GM20000 (cell line): ENCODE results near the gene NEK11.

Experiments
- DNase-seq: peaks from one replicate; pipeline ENCODE4 v3.0.0; 2012; ENCODE audit warnings: low spot score
- TF ChIP-seq, protein P1 (sequence below): IDR thresholded peaks from 2 replicates; pipeline ENCODE4 v1.5.1; 2012; ENCODE audit warnings: mild to moderate bottlenecking, control low read depth; ENCODE audit errors: extremely low read depth, missing control alignments

NEK11 gene

GRCh38 chr3:131082246-131082645 is 55.6 kb downstream of the NEK11 start:
- no peak for DNase-seq
- TF ChIP-seq, protein P1, sequence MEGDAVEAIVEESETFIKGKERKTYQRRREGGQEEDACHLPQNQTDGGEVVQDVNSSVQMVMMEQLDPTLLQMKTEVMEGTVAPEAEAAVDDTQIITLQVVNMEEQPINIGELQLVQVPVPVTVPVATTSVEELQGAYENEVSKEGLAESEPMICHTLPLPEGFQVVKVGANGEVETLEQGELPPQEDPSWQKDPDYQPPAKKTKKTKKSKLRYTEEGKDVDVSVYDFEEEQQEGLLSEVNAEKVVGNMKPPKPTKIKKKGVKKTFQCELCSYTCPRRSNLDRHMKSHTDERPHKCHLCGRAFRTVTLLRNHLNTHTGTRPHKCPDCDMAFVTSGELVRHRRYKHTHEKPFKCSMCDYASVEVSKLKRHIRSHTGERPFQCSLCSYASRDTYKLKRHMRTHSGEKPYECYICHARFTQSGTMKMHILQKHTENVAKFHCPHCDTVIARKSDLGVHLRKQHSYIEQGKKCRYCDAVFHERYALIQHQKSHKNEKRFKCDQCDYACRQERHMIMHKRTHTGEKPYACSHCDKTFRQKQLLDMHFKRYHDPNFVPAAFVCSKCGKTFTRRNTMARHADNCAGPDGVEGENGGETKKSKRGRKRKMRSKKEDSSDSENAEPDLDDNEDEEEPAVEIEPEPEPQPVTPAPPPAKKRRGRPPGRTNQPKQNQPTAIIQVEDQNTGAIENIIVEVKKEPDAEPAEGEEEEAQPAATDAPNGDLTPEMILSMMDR, result no peak

DNA sequence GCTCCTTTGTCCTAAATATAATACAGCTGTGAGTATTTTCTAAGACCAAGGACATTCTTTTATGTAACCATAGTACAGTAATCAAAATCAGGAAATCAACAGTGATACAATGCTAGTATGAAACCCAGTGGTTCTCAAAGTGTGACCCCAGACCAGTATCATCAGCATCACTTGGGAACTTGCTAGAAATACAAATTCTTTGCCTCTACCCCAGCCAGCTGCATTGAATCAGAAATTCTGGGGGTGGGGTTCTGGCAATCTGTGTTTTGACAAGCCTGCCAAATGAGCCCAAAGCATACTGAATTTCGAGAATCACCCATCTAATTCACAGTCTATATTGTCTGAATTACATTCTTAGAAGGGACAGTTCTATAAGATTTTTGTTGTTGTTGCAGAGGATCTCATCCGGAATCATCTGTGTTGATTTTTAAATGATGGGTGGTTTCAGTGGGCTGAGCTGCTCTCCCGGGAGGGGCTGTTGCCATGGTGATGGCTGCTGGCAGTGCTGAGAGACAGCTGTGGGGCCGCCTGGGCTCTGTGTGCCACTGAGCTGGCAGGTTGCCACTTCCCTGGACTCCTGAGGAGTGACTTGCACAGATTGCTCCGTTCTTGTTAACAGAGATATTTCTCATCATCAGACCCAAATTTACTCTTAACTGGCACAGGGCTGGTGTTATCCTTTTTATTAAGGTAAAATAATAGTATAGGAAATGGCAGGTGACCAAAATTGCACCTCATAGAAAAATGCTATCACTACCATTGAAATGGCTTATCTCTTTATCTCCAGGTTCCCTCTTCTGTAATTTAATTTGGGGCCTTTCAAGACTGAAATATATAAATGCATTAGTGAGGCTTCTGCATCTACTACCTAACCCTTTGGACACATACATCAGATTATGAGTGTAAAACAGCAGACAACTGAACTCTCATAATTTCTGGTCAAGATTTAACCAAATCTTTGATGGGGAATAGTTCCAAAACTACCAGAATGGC is 56.5 kb downstream of the NEK11 start:
- DNase-seq, result no peak
- TF ChIP-seq, protein P1, result no peak

DNA sequence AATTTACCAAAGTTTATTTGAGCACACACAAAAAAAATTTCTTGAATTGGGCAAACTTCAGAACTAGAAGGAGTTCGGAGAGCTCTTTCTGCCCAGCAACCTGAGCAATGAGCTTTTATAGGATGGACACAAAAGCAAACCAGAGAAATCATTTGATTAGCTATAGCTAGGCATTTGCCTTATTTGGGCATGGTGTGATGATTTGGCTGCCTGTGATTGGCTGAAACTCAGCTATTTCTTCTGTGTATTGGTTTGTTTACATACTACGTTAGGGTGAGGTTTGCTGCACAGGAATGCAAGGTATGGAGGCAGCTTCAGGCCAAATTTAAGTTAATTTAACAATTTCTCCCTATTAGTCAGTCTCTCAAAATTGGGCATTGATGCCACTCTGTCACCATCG is 65.1 kb downstream of the NEK11 start:
- TF ChIP-seq, protein P1, result no peak
- DNase-seq, result no peak

DNA sequence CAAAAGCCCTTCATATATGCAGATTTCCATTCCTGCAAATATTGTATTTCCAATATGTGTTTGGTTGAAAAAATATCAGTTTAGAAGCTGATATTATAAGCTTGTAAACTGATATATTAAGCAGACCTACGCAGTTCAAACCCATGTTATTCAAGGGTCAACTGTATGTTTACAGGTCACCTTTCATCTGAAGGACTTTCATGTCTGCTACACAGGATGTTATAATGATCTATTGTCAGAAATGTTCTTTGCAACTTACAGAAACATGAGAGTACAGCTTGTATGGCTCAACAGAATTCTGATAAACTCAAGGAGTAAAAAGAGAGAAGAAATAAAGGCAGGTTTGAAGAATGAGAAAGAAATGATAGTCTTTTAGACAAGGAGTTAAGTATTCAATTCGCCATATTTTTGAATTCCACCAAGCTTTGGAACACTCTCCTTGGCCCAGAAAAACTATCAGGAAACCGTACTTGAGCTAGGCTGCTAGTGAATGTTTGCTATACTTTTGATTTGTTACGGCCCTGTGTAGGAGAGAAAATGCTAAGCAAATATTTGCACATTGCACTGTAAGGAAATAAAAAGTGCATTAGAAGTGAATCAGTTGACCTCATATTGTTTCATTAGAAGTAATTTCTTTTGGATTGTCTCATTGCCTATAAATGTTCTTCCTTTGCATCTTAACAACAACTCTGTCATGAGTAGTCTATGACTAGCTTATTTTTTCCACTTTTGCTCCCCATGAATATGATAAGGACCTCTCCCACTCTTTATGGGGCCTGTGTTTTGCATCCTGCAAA is 81.2 kb downstream of the NEK11 start:
- TF ChIP-seq, protein P1, result no peak
- no peak for DNase-seq

DNA sequence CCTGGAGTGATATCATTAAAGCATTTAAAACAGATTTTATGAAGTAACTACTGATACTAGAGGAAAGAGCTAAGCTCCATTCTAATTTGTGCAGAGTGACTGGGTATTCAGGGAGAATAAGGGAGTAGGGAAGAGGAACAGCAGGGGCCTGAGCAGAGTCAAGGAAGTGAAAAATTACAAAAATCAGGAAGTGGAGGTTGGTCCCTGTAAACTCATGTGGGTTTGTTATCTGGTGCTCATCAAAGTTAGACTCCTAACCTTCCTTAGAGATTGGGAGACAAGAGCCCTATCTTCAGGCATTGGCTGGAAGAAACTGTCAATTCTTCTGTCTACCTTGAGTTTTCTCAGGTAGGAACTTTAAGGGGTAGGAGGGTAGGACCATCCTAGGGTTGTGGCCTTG is 82.5 kb downstream of the NEK11 start:
- DNase-seq, result no peak
- TF ChIP-seq, protein P1, result no peak

DNA sequence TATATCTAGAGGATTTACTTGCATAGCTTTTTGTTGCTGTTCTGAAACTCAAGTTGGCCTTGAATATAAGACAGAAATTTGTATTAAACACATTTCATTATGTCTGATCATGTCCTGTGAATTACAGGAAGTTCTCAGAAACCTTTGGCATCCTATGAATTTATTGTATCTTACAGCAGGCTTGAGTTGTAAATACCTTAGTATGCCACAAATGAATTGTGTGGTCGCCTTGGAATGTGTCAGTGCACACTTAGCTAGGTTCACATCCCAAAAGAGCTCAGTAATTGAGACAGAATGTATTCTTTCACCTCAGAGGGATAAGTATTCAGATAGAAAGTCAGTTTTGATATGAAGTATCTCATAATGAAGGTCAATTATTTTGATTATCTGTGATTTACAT is 83.4 kb downstream of the NEK11 start:
- TF ChIP-seq, protein P1, result no peak
- DNase-seq, result no peak

- TF ChIP-seq, protein P1, result no peak
- DNase-seq, result no peak
Measured at GRCh38 chr3:131114256-131114655, 87.6 kb downstream of the NEK11 start.
